ENCODE measurements around the gene BICDL1. TPM values are rescaled to one million over a fixed set of nuclear protein-coding genes. Genes with fewer than 3 reads are reported as not detected.

The BICDL1 gene
- total RNA-seq, 1 experiment from 2014 or later = 3.6 TPM

DNA sequence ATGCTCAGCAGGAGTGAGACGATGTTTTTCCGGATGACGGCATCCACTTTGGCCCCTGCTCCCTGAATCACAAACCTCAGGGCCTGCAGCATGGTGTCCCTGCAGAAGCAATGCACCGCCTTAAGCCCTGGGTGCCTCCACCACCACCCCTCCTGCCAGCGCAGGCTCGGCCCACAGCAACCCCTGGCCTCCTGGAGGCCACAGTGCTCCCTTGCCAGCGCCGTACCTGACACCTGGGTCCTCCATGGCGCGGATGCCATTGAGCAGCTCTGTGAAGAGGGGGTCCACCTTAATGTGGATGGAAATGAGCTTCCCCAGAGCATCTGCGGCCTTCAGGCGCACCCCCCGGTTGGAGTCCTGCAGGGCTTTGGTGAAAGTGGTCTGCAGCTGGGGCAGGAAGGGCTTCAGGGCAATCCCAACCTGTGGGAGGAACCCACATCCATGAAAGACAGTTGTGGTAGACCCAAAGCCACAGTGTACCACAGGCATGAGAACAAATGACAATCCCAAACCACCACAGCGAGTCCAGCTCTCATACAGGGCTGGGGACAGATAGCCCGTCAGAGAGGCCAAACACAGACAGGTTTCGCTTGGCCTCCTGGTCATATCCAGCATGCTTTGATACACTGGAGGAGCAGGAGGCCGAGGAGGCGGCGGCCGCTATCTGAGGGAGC, 145.4 kb downstream of the BICDL1 start:
- H3K27ac ChIP-seq (ENCODE audit: low read length) = no peak overlapping the region
- peaks cover 92% of the 10 kb centered on the region for H3K36me3 ChIP-seq (ENCODE audit: low read depth, low read length)
- H3F3A ChIP-seq (ENCODE audit: low read length, unreplicated experiment) = no peaks in the 10 kb centered on the region
- intact Hi-C loops (cut with micrococcal nuclease) = no loop called here
- no peaks in the 10 kb centered on the region for H3K27me3 ChIP-seq (ENCODE audit: low read length)
- no peak overlapping the region for H2AFZ ChIP-seq (ENCODE audit: low read length)
- H3K9ac ChIP-seq (ENCODE audit: low read length) = no peak overlapping the region
- H3K4me2 ChIP-seq (ENCODE audit: low read length) = no peak overlapping the region
- no peaks in the 10 kb centered on the region for H3K9me3 ChIP-seq (ENCODE audit: low read length)
- H3K9me2 ChIP-seq (replicated peaks; ENCODE audit: low read length) = no peaks in the 10 kb centered on the region
- ATAC-seq (no peak), DNase-seq (no peak)
- H3K4me1 ChIP-seq (ENCODE audit: insufficient read depth, low read length) = peaks cover 11% of the 10 kb centered on the region; the same call in 1 of the 2 replicates
- BruUV-seq (replicated peaks) = no TSS peak
- TF ChIP-seq EZH2phosphoT487 (IDR thresholded peaks at IDR 0.05; ENCODE audit: borderline replicate concordance, low read length) = no peak
- TF ChIP-seq EZH2 (IDR thresholded peaks at IDR 0.05; ENCODE audit: low read length, unreplicated experiment) = no peak
- TF ChIP-seq CTCF (conservative IDR thresholded peaks at IDR 0.05; ENCODE audit: low read depth, low read length) = no peak
- no peaks in the 10 kb centered on the region; the same call in 1 of the 2 replicates for H4K20me1 ChIP-seq (ENCODE audit: low read length)
- CTCF ChIA-PET = no interaction called here
- no peak overlapping the region for H3K4me3 ChIP-seq (ENCODE audit: low read length)
- H3K79me2 ChIP-seq (ENCODE audit: low read length) = no peaks in the 10 kb centered on the region
- POLR2A ChIA-PET (ENCODE audit: unreplicated experiment) = no interaction called here

DNA sequence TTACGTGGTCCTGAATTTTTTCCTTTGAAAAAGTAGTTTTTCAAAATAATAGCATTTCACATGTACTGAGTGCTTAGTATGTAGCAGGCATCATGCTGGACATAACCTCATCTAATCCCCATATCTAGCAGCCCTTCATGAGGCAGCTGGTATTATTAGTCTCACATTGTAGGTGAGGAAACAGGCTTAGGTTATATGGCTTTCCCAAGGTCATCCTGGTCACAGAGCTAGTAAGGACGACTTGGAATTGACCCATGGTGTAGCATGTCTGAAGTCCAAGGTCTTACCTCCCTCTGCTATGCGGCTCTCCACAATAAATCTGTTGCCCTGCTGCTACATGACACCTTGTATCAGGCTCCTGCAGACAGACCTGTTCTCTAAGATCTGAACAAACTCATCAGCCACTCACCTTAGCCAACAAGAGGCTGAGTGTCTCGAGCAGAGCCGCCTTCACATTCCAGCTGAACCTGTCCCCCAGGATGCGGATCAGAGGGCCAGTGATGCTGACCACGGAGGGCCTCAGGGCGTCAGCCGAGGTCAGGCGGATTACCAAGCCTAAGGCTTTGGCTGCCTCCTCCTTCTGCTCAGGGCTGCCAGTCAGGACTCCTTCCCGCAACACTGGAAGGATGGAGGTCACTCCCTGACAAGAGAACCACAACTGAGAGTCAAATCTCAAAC, 147.2 kb downstream of the BICDL1 start:
- BruUV-seq (replicated peaks) = no TSS peak
- H3K4me1 ChIP-seq (ENCODE audit: insufficient read depth, low read length) = peaks cover 11% of the 10 kb centered on the region; the same call in 1 of the 2 replicates
- H3K36me3 ChIP-seq (ENCODE audit: low read depth, low read length) = peaks cover 92% of the 10 kb centered on the region
- ChIA-PET CTCF (no interaction called here), POLR2A (ENCODE audit: unreplicated experiment) (no interaction called here)
- H2AFZ ChIP-seq (ENCODE audit: low read length) = no peak overlapping the region
- H3K9me3 ChIP-seq (ENCODE audit: low read length) = no peaks in the 10 kb centered on the region
- H3K9me2 ChIP-seq (replicated peaks; ENCODE audit: low read length) = no peaks in the 10 kb centered on the region
- H3K27me3 ChIP-seq (ENCODE audit: low read length) = no peaks in the 10 kb centered on the region
- ATAC-seq = peak; percentile 41
- H3F3A ChIP-seq (ENCODE audit: low read length, unreplicated experiment) = no peaks in the 10 kb centered on the region
- peak; percentile 58 for DNase-seq
- intact Hi-C loops (cut with micrococcal nuclease) = no loop called here
- no peak for TF ChIP-seq CTCF (conservative IDR thresholded peaks at IDR 0.05; ENCODE audit: low read depth, low read length)
- no peak overlapping the region for H3K4me3 ChIP-seq (ENCODE audit: low read length)
- H3K9ac ChIP-seq (ENCODE audit: low read length) = no peak overlapping the region
- no peaks in the 10 kb centered on the region; the same call in 1 of the 2 replicates for H4K20me1 ChIP-seq (ENCODE audit: low read length)
- no peak overlapping the region for H3K27ac ChIP-seq (ENCODE audit: low read length)
- H3K4me2 ChIP-seq (ENCODE audit: low read length) = no peak overlapping the region
- no peaks in the 10 kb centered on the region for H3K79me2 ChIP-seq (ENCODE audit: low read length)

- ATAC-seq = no peak
- no peaks in the 10 kb centered on the region; the same call in 1 of the 2 replicates for H4K20me1 ChIP-seq (ENCODE audit: low read length)
- no peak overlapping the region for H3K27ac ChIP-seq (ENCODE audit: low read length)
- no peaks in the 10 kb centered on the region for H3K79me2 ChIP-seq (ENCODE audit: low read length)
- peaks cover 17% of the 10 kb centered on the region for H3K4me1 ChIP-seq (ENCODE audit: insufficient read depth, low read length)
- CTCF ChIA-PET = no interaction called here
- BruUV-seq (replicated peaks) = no TSS peak
- TF ChIP-seq EZH2 (IDR thresholded peaks at IDR 0.05; ENCODE audit: low read length, unreplicated experiment) = no peak
- no peak for TF ChIP-seq EZH2phosphoT487 (IDR thresholded peaks at IDR 0.05; ENCODE audit: borderline replicate concordance, low read length)
- TF ChIP-seq CTCF (conservative IDR thresholded peaks at IDR 0.05; ENCODE audit: low read depth, low read length) = no peak
- DNase-seq = no peak
- POLR2A ChIA-PET (ENCODE audit: unreplicated experiment) = no interaction called here
- intact Hi-C loops (cut with micrococcal nuclease) = no loop called here
- peaks cover 90% of the 10 kb centered on the region for H3K36me3 ChIP-seq (ENCODE audit: low read depth, low read length)
- no peaks in the 10 kb centered on the region for H3K9me3 ChIP-seq (ENCODE audit: low read length)
- no peaks in the 10 kb centered on the region for H3K9me2 ChIP-seq (replicated peaks; ENCODE audit: low read length)
- H3F3A ChIP-seq (ENCODE audit: low read length, unreplicated experiment) = no peaks in the 10 kb centered on the region
- H3K27me3 ChIP-seq (ENCODE audit: low read length) = no peaks in the 10 kb centered on the region
- H3K4me2 ChIP-seq (ENCODE audit: low read length) = no peak overlapping the region
- no peak overlapping the region for H2AFZ ChIP-seq (ENCODE audit: low read length)
- H3K9ac ChIP-seq (ENCODE audit: low read length) = no peak overlapping the region
- no peak overlapping the region for H3K4me3 ChIP-seq (ENCODE audit: low read length)
Measured at GRCh38 chr12:120137833-120138232, 148.8 kb downstream of the BICDL1 start.

All from PC-3 (cell line).